Retinal pigment epithelial cell (primary cell): ENCODE data around the gene LSMEM2.
"Not testable (repeated sequence)": the region's sequence is repeated elsewhere in the genome, so short reads cannot be mapped to it uniquely, and the experiment has no call there.

ENCODE experiments used
- DNase-seq: peaks from one replicate; pipeline ENCODE4 v3.0.0-alpha.2; 2010; ENCODE audit warnings: low read depth
- H3K4me3 ChIP-seq: 2 replicates; pipeline ENCODE4 v1.5.1; 2011; ENCODE audit warnings: mild to moderate bottlenecking, low read length, control low read depth, moderate library complexity
- TF ChIP-seq, protein P1 (sequence below): conservative IDR thresholded peaks from 2 replicates; pipeline ENCODE4 v1.5.1; 2011; ENCODE audit warnings: low read depth, low read length, control low read depth, inconsistent platforms

LSMEM2 gene

GRCh38 chr3:50241163-50241562 is 37.7 kb upstream of the LSMEM2 start:
- H3K4me3 ChIP-seq, result no peak overlapping the region
- DNase-seq, result no peak
- TF ChIP-seq, protein P1, sequence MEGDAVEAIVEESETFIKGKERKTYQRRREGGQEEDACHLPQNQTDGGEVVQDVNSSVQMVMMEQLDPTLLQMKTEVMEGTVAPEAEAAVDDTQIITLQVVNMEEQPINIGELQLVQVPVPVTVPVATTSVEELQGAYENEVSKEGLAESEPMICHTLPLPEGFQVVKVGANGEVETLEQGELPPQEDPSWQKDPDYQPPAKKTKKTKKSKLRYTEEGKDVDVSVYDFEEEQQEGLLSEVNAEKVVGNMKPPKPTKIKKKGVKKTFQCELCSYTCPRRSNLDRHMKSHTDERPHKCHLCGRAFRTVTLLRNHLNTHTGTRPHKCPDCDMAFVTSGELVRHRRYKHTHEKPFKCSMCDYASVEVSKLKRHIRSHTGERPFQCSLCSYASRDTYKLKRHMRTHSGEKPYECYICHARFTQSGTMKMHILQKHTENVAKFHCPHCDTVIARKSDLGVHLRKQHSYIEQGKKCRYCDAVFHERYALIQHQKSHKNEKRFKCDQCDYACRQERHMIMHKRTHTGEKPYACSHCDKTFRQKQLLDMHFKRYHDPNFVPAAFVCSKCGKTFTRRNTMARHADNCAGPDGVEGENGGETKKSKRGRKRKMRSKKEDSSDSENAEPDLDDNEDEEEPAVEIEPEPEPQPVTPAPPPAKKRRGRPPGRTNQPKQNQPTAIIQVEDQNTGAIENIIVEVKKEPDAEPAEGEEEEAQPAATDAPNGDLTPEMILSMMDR, result no peak

DNA sequence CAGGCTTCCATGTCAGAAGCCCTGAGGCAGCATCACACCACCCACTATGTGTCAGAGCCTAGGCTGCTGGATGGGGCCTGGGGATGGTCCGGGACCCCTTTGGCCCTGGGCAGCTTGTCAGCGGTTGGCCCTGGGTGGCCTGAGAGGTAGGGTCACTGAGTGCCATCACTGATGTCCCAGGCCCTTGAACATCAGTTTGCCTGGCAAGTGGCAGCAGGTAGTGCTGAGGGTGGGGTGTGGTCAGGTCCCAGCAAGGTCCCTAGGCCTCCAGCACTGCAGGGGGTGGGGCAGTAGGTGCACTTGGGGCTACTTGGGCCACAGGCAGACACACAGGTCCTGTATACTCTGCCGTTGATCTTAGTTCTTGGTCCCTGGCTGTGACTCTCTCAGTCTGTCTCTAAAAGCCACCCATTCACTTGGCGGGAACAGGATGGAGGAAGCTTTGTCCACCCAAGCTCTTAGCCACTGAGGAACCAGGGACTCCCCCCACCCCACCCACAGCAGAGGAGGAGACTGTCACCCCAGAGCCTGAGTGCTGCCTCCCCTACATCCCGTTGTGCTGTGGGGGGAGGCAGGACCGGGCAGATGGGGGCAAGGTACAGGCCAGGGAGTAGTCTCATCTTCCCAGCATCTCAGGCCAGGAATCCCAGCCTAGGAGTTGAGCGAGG is 37.0 kb upstream of the LSMEM2 start:
- no peak overlapping the region for H3K4me3 ChIP-seq
- DNase-seq, result no peak
- TF ChIP-seq, protein P1, result no peak

- TF ChIP-seq, protein P1, result no peak
- DNase-seq, result no peak
- no peak overlapping the region for H3K4me3 ChIP-seq
Observed at GRCh38 chr3:50242381-50242770, 36.5 kb upstream of the LSMEM2 start.

DNA sequence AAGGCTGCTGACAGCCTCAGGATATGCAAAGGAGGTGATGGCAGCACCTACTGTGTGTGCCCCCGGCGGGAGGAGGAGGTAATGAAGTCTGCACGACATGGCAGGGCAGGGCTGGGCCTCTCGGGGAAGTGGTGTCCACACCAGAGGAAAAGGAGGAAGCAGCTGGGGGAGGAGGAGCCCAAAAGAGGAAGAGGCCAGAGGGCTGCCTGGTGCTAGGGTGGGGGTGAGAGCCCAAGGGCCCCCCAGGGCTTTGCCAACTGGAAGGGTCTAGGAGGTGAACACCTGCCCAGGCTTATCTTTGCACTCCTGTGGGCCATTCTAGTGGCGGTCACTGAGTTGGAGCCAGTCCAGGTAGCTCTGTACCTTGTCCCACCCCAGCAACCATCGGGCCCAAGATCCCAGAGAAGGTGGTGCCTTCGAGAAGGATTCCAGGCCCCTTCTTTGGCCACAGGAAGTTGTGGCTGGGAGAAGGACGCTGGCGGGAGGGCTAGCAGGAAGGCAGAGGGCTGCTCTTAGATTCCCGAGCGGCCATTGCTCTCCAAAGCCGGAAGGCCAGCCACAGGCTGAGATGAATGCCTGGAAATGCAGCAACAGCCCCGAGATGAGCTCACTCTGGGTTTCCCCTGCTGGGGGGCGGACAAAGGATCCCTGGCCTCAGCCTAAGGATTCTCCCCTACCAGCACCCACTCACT is 35.9 kb upstream of the LSMEM2 start:
- no peak overlapping the region for H3K4me3 ChIP-seq
- DNase-seq, result no peak
- TF ChIP-seq, protein P1, result no peak

DNA sequence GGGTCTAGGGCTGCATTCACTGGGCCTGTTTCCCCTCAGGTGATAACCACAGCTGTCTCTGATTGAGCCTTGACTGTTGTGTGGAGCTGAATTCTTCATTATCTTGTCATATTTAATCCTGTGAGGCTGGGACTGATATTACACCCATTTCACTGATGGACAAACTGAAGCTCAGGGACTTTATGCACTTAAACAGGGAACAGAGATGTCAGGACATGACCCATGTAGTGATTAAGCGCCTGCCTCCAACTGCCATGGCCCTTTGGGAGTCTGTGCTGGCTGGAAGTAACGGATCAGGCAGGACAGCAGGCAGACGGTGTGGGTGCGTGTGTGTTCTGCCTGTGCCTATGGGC is 35.4 kb upstream of the LSMEM2 start:
- no peak overlapping the region for H3K4me3 ChIP-seq
- TF ChIP-seq, protein P1, result no peak
- DNase-seq, result no peak

DNA sequence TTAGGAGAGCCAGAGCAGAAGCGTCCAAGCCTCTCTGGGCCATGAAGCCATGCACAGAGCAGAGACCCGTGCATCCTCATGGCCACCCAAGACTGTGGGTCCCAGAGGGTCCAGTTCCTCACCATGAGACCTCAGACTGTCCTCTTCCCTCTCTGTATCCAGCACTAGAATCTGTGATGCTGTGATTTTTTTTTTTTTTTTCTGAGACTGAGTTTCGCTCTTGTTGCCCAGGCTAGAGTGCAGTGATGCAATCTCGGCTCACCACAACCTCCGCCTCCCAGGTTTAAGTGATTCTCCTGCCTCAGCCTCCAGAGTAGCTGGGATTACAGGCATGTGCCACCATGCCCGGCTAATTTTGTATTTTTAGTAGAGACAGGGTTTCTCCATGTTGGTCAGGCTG is 34.1 kb upstream of the LSMEM2 start:
- not testable (repeated sequence) for DNase-seq, H3K4me3 ChIP-seq

DNA sequence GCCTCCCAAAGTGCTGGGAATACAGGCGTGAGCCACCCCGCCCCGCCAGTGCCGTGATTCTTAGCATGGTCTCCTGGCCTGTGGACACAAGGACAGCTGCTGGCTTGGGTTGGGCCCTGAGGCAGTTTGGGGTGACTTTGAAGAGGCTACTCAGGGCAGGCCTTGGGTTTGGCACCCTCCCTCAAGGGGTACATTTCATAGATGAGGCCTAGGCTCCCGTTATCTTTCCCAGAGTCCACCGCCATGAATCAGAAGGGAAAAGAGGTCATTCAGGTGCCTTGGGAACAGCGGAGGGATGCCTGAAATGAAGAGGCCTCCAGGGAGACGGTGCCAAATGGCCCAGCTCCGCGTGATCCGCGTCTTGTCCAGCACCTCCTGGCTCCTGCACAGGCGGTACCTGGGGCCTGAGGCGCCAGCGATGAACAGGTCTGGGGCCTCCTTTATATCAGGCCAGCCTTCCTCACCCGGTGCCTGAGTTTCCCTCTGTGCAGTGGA is 33.6 kb upstream of the LSMEM2 start:
- TF ChIP-seq, protein P1, result no peak
- DNase-seq, result no peak
- H3K4me3 ChIP-seq, result no peak overlapping the region
